GM19328 (cell line): ENCODE measurements around the gene OR10G8.
"Not testable (repeated sequence)": the region's sequence is repeated elsewhere in the genome, so short reads cannot be mapped to it uniquely, and the experiment has no call there.

Experiments used
- ATAC-seq: cut with Tn5 transposase; IDR thresholded peaks from one replicate; pipeline ENCODE4 v1.9.1; 2021; ENCODE audit warnings: mild to moderate bottlenecking, moderate library complexity; ENCODE audit not compliant: unreplicated experiment

OR10G8 gene, protein sequence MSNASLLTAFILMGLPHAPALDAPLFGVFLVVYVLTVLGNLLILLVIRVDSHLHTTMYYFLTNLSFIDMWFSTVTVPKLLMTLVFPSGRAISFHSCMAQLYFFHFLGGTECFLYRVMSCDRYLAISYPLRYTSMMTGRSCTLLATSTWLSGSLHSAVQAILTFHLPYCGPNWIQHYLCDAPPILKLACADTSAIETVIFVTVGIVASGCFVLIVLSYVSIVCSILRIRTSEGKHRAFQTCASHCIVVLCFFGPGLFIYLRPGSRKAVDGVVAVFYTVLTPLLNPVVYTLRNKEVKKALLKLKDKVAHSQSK

DNA sequence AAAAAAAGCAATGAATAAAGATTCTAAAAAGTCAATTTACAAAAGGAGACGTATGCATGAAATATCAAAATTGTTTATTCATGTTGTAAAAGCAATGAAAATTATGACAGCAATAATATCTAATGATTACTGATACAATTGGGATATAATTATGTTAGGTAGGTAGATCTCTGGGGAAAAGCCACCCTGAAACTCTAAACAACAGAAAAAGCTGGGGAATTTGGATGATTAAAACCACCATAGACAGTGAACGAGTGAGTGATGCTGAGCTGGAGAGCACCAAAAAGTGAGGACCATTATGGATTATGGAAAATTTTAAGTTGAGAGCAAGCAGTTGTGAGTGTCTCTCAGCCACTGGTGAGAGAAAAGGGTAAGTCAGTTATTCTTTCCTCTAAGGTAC, at the start of gene OR10G8:
TSS of gene OR10G8 (plus strand) at position 301 of the 400 bp plus-strand sequence. CDS start 2,825 bp downstream, outside the sequence.
- ATAC-seq: no peak

GRCh38 chr11:123977731-123978347, 48.8 kb upstream of the OR10G8 start, which contains the start of gene OR10S1:
OR10S1 (minus strand) TSS chr11:123977781; CDS start chr11:123977664, 117 bp downstream.
- no peak for ATAC-seq

- ATAC-seq: no peak
These were observed 47.3 kb upstream of the OR10G8 start for GRCh38 chr11:123979311-123979710.

DNA sequence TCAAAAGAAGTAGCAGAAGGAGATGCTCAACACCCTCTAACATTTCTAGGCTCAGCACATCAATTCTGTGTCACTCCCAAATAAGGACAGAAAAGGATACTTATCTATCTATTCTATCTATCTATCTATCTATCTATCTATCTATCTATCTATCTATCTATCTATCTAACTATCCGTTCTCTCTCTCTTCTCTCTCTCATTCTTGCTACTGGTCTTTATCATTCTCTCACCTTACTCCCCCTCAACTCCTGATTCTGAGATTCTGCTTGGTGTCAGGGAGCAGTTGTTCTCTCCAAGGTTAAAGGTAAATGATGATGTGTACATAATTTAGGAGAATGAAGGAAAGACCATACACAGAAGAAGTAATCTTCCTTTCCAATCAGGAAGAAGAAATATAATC, 31.5 kb upstream of the OR10G8 start, which contains the start of gene OR10G6:
TSS of gene OR10G6 (minus strand) at position 43 of the 400 bp plus-strand sequence. CDS start at position 43, 0 bp downstream.
- ATAC-seq: no peak

GRCh38 chr11:124012697-124013096, 13.9 kb upstream of the OR10G8 start, which contains the start of gene OR10G4:
OR10G4 (plus strand) TSS chr11:124012997; CDS start chr11:124015575, 2,578 bp downstream.
- no peak for ATAC-seq

DNA sequence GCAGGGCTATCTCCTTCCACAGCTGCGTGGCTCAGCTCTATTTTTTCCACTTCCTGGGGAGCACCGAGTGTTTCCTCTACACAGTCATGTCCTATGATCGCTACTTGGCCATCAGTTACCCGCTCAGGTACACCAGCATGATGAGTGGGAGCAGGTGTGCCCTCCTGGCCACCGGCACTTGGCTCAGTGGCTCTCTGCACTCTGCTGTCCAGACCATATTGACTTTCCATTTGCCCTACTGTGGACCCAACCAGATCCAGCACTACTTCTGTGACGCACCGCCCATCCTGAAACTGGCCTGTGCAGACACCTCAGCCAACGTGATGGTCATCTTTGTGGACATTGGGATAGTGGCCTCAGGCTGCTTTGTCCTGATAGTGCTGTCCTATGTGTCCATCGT, 10.8 kb upstream of the OR10G8 start:
- ATAC-seq: not testable (repeated sequence)

DNA sequence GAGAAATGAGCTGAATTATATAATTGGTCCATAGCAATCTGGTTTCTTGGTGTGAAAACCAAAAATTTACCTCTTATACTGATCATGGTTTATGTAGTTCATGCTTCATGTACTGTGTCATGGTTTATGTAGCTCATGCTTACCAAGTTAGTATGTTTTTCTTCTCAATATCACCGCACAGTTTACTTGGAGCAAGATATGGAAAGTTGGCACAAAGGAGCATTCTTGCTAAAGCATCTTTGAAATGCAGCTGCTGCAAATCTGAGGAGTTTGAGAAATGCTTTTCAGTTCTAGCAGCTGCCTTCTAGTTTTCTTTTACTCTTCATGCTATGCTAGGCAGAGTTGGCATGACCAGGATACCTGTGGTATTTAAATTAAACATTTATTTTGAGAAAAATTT, 10.1 kb downstream of the OR10G8 start:
- no peak for ATAC-seq

- no peak for ATAC-seq
These were observed 13.0 kb downstream of the OR10G8 start for GRCh38 chr11:124039557-124039956.

DNA sequence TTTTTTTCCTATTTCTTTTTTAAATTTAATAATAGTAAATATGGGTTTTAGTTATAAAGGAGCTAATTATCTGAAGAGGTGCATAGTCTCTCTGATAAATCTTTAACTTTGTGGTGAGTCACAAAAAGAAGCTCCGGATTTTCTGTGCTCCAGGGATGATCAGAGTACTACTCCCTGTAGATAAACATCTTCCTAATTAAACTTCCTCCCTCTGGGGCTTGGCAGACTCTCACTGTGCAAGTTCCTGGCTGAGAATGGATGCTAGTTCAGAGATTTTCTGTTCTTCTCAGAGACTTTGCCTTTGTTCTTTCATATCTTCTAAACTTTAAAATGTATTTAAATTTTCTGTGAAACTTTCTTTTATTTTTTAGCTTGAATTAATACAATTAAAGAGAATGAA, 14.7 kb downstream of the OR10G8 start, which contains the start of gene OR10G7:
TSS of gene OR10G7 (minus strand) at position 72 of the 400 bp plus-strand sequence. CDS start 2,324 bp downstream, outside the sequence.
- ATAC-seq: no peak

DNA sequence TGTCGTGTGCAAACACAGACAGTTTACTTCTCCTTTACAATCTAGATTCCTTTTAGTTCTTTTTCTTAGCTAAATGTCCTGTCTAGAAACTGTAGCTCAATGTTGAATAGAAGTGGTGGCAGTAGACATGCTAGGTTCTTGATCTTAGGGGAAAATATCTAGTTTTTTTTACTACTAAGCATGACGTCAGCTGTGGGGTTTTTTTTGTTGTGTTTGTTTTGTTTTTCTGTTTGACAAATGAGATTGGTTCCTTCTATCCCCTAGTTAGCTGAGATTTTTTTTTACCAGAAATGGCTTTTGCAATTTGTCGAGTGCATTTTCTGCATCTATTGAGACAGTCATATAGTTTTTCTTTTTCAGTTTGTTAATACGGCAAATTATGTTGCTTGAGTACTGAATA, 16.8 kb downstream of the OR10G8 start:
- ATAC-seq: no peak

DNA sequence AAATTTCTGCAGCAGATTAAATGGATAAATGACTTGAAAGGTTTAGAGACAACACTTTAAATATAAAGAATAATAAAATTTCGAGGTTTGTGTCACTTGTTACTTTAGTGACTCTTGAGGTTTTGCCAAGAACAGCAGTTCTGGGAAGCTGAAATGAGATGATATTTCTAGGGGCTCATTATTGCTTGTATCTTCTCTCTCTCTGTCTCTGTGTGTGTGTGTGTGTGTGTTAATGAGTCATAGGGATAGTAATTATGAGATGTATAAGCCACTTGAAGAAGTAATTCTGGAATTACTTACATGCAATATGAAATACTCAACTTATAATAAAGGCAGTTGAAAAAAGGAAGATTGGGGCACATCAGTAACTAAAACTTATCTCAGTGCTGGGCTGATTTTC, 24.1 kb downstream of the OR10G8 start:
- no peak for ATAC-seq

GRCh38 chr11:124052966-124053365, 26.4 kb downstream of the OR10G8 start:
- no peak for ATAC-seq

DNA sequence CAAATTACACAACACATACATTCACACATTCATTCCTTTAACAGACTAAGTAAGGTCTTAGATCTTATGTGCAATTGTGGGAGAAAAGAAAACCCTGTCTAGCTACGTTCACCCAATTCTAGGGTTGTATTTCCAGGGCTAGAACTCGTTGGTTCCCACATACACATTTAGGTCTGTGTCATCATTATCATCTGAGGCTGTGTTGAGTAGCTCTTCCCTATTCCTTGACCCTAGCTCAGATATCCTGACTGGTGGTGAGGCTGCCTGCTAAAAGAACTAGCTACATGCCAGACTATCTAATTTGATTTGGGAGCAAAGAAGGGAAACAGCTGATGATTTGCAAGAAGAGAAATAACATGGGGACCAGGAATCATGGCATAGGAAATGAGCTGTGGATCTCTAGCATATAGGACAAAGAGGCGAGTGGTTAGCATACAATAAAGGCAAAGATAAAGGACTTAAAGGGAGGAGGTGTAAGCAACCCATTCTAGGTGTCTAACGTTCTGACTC, 42.1 kb downstream of the OR10G8 start:
- no peak for ATAC-seq

DNA sequence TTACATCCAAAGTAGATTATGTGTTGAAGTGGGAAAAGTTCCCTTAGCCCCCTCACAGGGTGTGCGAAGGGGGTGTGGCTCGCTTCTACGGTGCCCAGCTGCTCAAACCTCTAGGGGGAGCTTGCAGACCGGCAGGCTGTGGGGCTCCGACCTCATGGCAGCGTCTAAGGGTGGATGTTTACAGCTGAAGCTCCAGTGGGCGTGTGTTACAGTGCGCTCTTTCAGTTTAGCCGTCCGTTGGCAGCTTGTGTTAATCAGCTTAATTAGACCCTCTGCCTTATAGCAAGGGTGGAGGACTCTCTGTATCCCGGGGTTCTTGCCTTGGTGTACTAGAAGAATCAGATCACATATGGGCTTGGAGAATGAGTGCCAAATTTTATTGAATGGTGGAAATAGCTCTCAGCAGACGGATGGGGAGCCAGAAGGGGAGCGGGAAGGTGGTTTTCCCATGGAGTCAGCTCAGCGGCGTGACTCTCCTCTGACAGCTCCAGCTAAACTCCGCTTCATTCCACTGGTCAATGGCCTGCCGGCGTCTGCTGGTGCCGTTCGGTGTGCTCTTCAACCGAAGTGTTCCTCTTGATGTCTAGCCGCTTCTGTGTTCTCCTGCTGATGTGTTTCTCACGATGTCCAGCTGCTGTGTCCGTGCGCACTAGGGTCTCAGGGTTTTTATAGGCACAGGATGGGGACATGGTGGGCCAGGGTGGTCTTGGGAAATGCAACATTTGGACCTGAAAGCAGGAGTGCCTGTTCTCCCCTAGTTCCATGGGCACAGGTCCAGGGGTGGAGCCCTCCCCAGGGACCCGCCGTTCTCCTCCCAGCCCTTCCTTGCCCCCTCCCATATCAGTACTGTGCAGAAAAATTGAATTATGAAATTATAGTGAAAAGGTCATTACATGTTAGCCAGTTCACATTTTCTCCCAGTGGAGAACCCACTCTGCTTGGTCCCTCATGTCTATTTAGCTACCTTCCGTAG, 43.1 kb downstream of the OR10G8 start:
- peak; percentile 59 for ATAC-seq

DNA sequence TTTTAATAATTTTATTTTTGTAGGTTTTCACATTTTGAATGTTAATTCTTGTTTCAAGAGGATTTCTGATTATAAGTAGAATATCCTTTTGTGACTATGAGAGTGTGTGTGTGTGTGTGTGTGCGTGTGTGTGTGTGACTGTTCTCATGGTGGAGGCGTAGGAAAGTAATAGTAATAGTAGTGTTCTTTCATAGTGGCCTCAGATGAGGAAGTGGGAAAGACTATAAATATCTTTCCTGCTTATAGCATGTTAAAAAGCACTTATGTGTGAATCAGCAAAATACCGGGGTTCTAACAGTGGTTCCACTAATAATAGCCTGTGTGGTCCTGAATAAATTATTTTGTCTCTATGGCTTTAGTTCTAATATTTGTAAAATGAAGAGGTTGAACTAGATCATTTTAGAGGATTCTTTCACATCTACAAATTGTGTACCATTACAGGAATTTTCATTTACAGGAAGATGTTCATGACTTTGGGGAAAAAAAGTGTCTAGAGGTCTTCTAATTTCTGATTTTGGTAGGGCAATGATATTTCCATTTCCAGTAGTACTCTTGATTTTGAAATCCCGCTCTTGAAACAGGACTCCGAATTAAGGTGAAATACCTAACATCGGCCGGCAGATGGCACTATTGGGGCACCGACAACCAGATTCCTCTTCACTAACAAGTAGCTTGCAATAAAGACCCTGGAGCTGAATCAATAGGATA, 44.5 kb downstream of the OR10G8 start:
- ATAC-seq: peak; percentile 89

DNA sequence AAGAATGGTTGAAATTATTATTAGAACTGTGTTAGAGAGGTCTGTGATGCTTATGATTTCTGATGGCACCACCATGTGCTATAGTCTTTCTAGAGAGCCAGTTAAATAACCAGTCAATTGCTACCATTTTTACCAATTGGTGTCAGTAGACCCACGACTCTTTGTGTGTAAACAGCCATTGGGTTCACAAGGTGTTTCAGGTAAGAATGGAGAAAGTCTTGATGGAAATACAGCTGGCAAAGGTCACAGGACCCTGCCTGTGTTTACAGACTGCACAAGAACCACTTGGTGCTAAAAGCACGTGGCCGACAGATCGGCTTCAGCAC, 45.0 kb downstream of the OR10G8 start:
- ATAC-seq: no peak

GRCh38 chr11:124072147-124072546, 45.5 kb downstream of the OR10G8 start:
- no peak for ATAC-seq

DNA sequence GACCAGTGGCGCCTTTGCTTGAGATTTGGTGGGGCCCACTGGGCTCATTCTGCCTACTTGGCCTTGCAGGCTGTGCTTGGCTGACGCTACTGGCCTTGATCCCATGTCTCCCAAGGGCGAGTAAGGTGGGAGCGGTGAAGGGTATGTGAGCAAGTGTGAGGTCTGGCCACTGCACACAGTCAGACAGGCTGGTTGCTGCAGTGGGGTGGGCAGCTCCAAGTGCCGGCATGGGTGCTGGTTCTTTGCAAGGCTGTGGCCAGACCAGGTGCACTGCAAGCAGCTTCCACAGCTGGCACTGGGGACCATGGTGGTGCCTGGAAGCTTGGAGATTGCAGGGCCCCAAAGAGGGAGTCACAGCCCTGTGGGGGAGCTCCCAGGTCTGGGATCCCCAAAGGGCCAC, 48.0 kb downstream of the OR10G8 start:
- ATAC-seq: no peak

DNA sequence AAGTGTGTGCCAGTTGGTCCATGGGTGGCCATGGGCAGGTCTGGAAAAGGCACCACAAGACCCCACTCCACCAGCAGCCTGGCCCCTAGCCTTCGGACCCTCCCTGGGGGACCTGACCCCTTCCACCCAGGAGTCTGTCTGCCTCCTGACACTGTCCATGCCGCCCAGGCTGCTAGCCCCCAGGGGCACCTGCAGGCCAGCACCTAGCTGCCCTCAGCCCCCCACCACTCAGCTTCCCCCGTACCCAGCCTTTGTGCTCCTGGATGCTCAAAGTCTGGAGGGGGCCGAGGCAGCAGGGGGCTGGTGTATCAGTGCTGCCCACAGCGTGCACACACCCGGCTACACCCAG, 48.9 kb downstream of the OR10G8 start:
- no peak for ATAC-seq
